IMR-90 (cell line): ENCODE data around the gene APP. TPM values are rescaled to one million over a fixed set of nuclear protein-coding genes. Genes with fewer than 3 reads are reported as not detected.

Experiments used
- ATAC-seq: fragments of 200-7000 bp; cut with Tn5 transposase; 2 replicates; pipeline ENCODE4 v1.9.1; 2020; ENCODE audit warnings: low read depth, mild to moderate bottlenecking, moderate library complexity
- BruUV-seq: library from RNA; stranded (reverse); fragments of 400-500 nt; replicated peaks from 2 replicates; lab custom pipeline; 2021; lab: Mats Ljungman, UMichigan
- CTCF ChIA-PET: fragments of 300-600 bp; formaldehyde crosslinking; extraction: SDS; loops from one replicate; lab custom pipeline; 2021; ENCODE audit warnings: antibody characterized with exemption; lab: Yijun Ruan, JAX
- POLR2A ChIA-PET: fragments of 300-600 bp; sonication (Branson Sonifier 250); formaldehyde crosslinking; loops from one replicate; lab custom pipeline; 2022; ENCODE audit warnings: antibody characterized with exemption; ENCODE audit not compliant: unreplicated experiment; lab: Charles Lee
- DNase-seq: peaks from one replicate; pipeline ENCODE4 v3.0.0; 2013
- H2AFZ ChIP-seq: replicated peaks from 2 replicates; pipeline ENCODE3; 2013; ENCODE audit warnings: low read length, mild to moderate bottlenecking; ENCODE audit not compliant: poor library complexity
- H2AK5ac ChIP-seq: 2 replicates; pipeline ENCODE4 v1.6.1; 2013; ENCODE audit warnings: low read depth, low read length, inconsistent platforms
- H2AK9ac ChIP-seq: replicated peaks from 2 replicates; pipeline ENCODE3; 2013; ENCODE audit warnings: mild to moderate bottlenecking, low read depth, low read length, moderate library complexity; ENCODE audit not compliant: poor library complexity
- H2BK120ac ChIP-seq: 2 replicates; pipeline ENCODE4 v1.6.1; 2013; ENCODE audit warnings: low read depth, low read length, inconsistent platforms
- H2BK15ac ChIP-seq: 3 replicates; pipeline ENCODE4 v1.6.1; 2013; ENCODE audit warnings: low read depth, low read length, inconsistent platforms
- H2BK20ac ChIP-seq: 2 replicates; pipeline ENCODE4 v1.6.1; 2013; ENCODE audit warnings: low read depth, mild to moderate bottlenecking, inconsistent platforms, low read length, moderate library complexity
- H2BK5ac ChIP-seq: 2 replicates; pipeline ENCODE4 v1.6.1; 2013; ENCODE audit warnings: mild to moderate bottlenecking, low read depth, low read length, inconsistent platforms; ENCODE audit not compliant: poor library complexity, severe bottlenecking
- H3K14ac ChIP-seq: replicated peaks from 2 replicates; pipeline ENCODE4 v1.6.1; 2013; ENCODE audit warnings: low read depth, low read length, inconsistent platforms
- H3K18ac ChIP-seq: 2 replicates; pipeline ENCODE4 v1.6.1; 2013; ENCODE audit warnings: low read depth, low read length, control low read depth
- H3K23ac ChIP-seq: 2 replicates; pipeline ENCODE4 v1.6.1; 2013; ENCODE audit warnings: low read depth, low read length, inconsistent platforms
- H3K27ac ChIP-seq: 2 replicates; pipeline ENCODE4 v1.5.1; 2013; ENCODE audit warnings: mild to moderate bottlenecking, control low read depth, low read length; ENCODE audit not compliant: insufficient read depth
- H3K27me3 ChIP-seq: 2 replicates; pipeline ENCODE4 v1.6.1; 2013; ENCODE audit warnings: low read length; ENCODE audit not compliant: control insufficient read depth, insufficient read depth
- H3K36me3 ChIP-seq: 2 replicates; pipeline ENCODE4 v1.6.1; 2013; ENCODE audit warnings: low read length, mixed read lengths; ENCODE audit not compliant: control insufficient read depth, insufficient read depth
- H3K4ac ChIP-seq: 2 replicates; pipeline ENCODE4 v1.6.1; 2013; ENCODE audit warnings: low read depth, low read length, inconsistent platforms
- H3K4me1 ChIP-seq: 2 replicates; pipeline ENCODE4 v1.6.1; 2013; ENCODE audit warnings: low read length, mixed read lengths; ENCODE audit not compliant: control insufficient read depth, insufficient read depth
- H3K4me2 ChIP-seq: 2 replicates; pipeline ENCODE4 v1.6.1; 2013; ENCODE audit warnings: low read depth, mild to moderate bottlenecking, control low read depth, low read length, moderate library complexity
- H3K4me3 ChIP-seq: 2 replicates; pipeline ENCODE4 v1.5.1; 2013; ENCODE audit warnings: low read depth, mild to moderate bottlenecking, control low read depth, low read length, moderate library complexity; ENCODE audit not compliant: insufficient read depth
- H3K56ac ChIP-seq: 2 replicates; pipeline ENCODE4 v1.6.1; 2013; ENCODE audit warnings: low read length, inconsistent platforms; ENCODE audit not compliant: insufficient read depth; ENCODE audit errors: extremely low read depth
- H3K79me1 ChIP-seq, 2 experiments: 2 replicates each; pipeline ENCODE4 v1.6.1; 2013; ENCODE audit warnings: low read length in 2 of 2, inconsistent platforms in 1 of 2, low read depth in 1 of 2
- H3K9ac ChIP-seq: 2 replicates; pipeline ENCODE4 v1.6.1; 2013; ENCODE audit warnings: low read depth, low read length, control low read depth
- H3K9me1 ChIP-seq: 2 replicates; pipeline ENCODE4 v1.6.1; 2013; ENCODE audit warnings: low read length, inconsistent platforms; ENCODE audit not compliant: insufficient read depth
- H3K9me3 ChIP-seq: 2 replicates; pipeline ENCODE4 v1.6.1; 2013; ENCODE audit warnings: low read length; ENCODE audit not compliant: control insufficient read depth, insufficient read depth
- H4K20me1 ChIP-seq: 2 replicates; pipeline ENCODE4 v1.6.1; 2013; ENCODE audit warnings: low read length, inconsistent platforms; ENCODE audit not compliant: insufficient read depth
- H4K5ac ChIP-seq: 2 replicates; pipeline ENCODE4 v1.6.1; 2013; ENCODE audit warnings: mild to moderate bottlenecking, low read depth, low read length, control low read depth
- H4K8ac ChIP-seq, 2 experiments: 2 replicates each; pipeline ENCODE4 v1.6.1; 2013; ENCODE audit warnings: low read depth in 2 of 2, low read length in 2 of 2, control low read depth in 1 of 2, inconsistent platforms in 1 of 2
- H4K91ac ChIP-seq: 2 replicates; pipeline ENCODE4 v1.6.1; 2013; ENCODE audit warnings: low read depth, low read length, inconsistent platforms; ENCODE audit not compliant: insufficient read depth
- BHLHE40 ChIP-seq: fragments of 150-350 bp; IDR thresholded peaks from 2 replicates; pipeline ENCODE4 v1.6.1; 2016; ENCODE audit warnings: mild to moderate bottlenecking, low read depth, low read length
- CEBPB ChIP-seq: IDR thresholded peaks from 2 replicates; pipeline ENCODE4 v1.6.1; 2012; ENCODE audit warnings: low read depth, low read length, improper control_type of control experiment
- CHD1 ChIP-seq: IDR thresholded peaks from 2 replicates; pipeline ENCODE4 v1.6.1; 2012; ENCODE audit warnings: low read depth, low read length, improper control_type of control experiment
- FOS ChIP-seq: fragments of 150-350 bp; IDR thresholded peaks from 2 replicates; pipeline ENCODE4 v1.6.1; 2016; ENCODE audit warnings: low read depth, low read length
- MAFK ChIP-seq: IDR thresholded peaks from 2 replicates; pipeline ENCODE4 v1.6.1; 2012; ENCODE audit warnings: low read depth, low read length, improper control_type of control experiment
- MAZ ChIP-seq: IDR thresholded peaks from 2 replicates; pipeline ENCODE4 v1.6.1; 2012; ENCODE audit warnings: low read depth, mild to moderate bottlenecking, low read length, improper control_type of control experiment, moderate library complexity, borderline replicate concordance
- MXI1 ChIP-seq: IDR thresholded peaks from 2 replicates; pipeline ENCODE4 v1.6.1; 2012; ENCODE audit warnings: low read depth, mild to moderate bottlenecking, low read length, moderate library complexity, borderline replicate concordance
- NFE2L2 ChIP-seq: fragments of 150-350 bp; IDR thresholded peaks from 2 replicates; pipeline ENCODE4 v1.6.1; 2016; ENCODE audit warnings: low read depth, mild to moderate bottlenecking, low read length
- POLR2A ChIP-seq: IDR thresholded peaks from 2 replicates; pipeline ENCODE4 v1.6.1; 2012; ENCODE audit warnings: mild to moderate bottlenecking, low read depth, low read length
- RAD21 ChIP-seq: IDR thresholded peaks from 2 replicates; pipeline ENCODE4 v1.6.1; 2012; ENCODE audit warnings: low read length, improper control_type of control experiment
- RCOR1 ChIP-seq: IDR thresholded peaks from 2 replicates; pipeline ENCODE4 v1.6.1; 2012; ENCODE audit warnings: mild to moderate bottlenecking, low read length, improper control_type of control experiment; ENCODE audit not compliant: insufficient replicate concordance
- RFX5 ChIP-seq: IDR thresholded peaks from 2 replicates; pipeline ENCODE4 v1.8.0; 2012; ENCODE audit warnings: low read depth, mild to moderate bottlenecking, low read length, moderate library complexity
- SMC3 ChIP-seq: fragments of 150-350 bp; IDR thresholded peaks from 2 replicates; pipeline ENCODE4 v1.6.1; 2016; ENCODE audit warnings: low read depth, mild to moderate bottlenecking, antibody characterized with exemption, low read length, moderate library complexity
- WGBS, 2 experiments: methylation state at CpG; one replicate each; pipeline versions ENCODE4 v1.1.5 to v1.1.7; 2013; ENCODE audit warnings: missing lambda C conversion rate in 2 of 2; ENCODE audit not compliant: insufficient read length in 1 of 2; ENCODE audit errors: extremely low coverage in 2 of 2; 5-methylcytosine and 5-hydroxymethylcytosine counted together
- dilution Hi-C: fragments of 300-500 bp; cut with HindIII; formaldehyde crosslinking; loops from one replicate; pipeline ENCODE4 v1.14.3; 2018; ENCODE audit warnings: low sequenced_read_pairs; ENCODE audit not compliant: unreplicated experiment
- in situ Hi-C: fragments of 300-500 bp; cut with MboI; formaldehyde crosslinking; loops from 3 replicates; pipeline ENCODE4 v1.14.3; 2019; ENCODE audit warnings: low sequenced_read_pairs, inconsistent platforms, mixed read lengths
- intact Hi-C: fragments of 100-400 bp; cut with micrococcal nuclease; formaldehyde crosslinking; loops from 2 replicates; pipeline ENCODE4 v1.10.0; 2022
- polyA plus RNA-seq, 3 experiments: library from polyadenylated mRNA; depleted of rRNA; stranded (reverse); fragments of >200 nt; gene quantifications; 2 replicates each; pipeline ENCODE4 v1.2.3, GENCODE V29; 2012; ENCODE audit warnings: low replicate concordance in 1 of 3
- total RNA-seq: library from RNA; depleted of rRNA; stranded (reverse); fragments of >200 nt; gene quantifications from 2 replicates; pipeline ENCODE4 v1.2.3, GENCODE V29; 2012
- TF ChIP-seq, protein P1 (sequence below): fragments of 150-350 bp; IDR thresholded peaks from 2 replicates; pipeline ENCODE4 v1.6.1; 2017; ENCODE audit warnings: mild to moderate bottlenecking, antibody characterized with exemption, low read length, low read depth
- TF ChIP-seq, protein P2 (sequence below): conservative IDR thresholded peaks from 2 replicates; pipeline ENCODE4 v1.5.1; 2012; ENCODE audit warnings: mild to moderate bottlenecking, low read depth, low read length, improper control_type of control experiment
- TF ChIP-seq, protein P3 (sequence below): fragments of 150-350 bp; IDR thresholded peaks from 2 replicates; pipeline ENCODE4 v1.6.1; 2016; ENCODE audit warnings: low read depth, mild to moderate bottlenecking, low read length, moderate library complexity, borderline replicate concordance

The APP gene
- total and polyA plus RNA-seq, 2 of the 4 experiments (the other 2 are of a cell fraction), result 191 to 530 TPM

DNA sequence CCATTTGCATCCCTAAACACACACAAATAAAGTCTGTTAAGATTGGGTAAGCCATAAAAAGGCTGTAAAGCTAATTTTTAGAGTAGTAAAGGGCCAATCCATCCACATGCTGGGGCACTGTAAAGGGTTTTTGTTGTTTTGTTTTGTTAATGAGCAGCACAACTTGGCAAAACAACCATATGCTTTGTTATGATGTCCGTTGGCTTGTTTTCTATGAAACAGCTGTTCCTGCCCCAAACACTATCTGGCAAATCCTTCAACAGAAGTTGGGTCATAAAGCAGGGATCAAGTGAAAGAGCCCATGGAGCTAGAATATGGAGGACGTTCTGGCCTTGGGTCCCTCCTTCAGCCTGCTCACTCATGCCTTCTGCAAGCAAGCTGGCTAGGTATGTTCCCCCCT lies 183.6 kb downstream of the APP start:
- Histone ChIP-seq H3K36me3 (peaks cover 8% of the 10 kb centered on the region), H2AK5ac (no peak overlapping the region), H3K27ac (no peak overlapping the region), H4K20me1 (no peaks in the 10 kb centered on the region), H3K4me1 (peaks cover 2% of the 10 kb centered on the region; the same call in 1 of the 2 replicates), H4K5ac (no peak overlapping the region), H2AFZ (no peak overlapping the region), H3K27me3 (no peaks in the 10 kb centered on the region), H3K56ac (no peak overlapping the region), H2BK120ac (no peak overlapping the region), H4K91ac (no peak overlapping the region), H3K23ac (no peak overlapping the region), H4K8ac (no peak overlapping the region), H3K79me1 (peaks cover 0 to 5% of the 10 kb centered on the region in 2 experiments; a peak in 2 of 4 replicates), H2BK15ac (no peak overlapping the region), H3K9ac (no peak overlapping the region), H3K14ac (no peak overlapping the region), H2BK20ac (no peak overlapping the region), H3K4me2 (no peak overlapping the region), H2AK9ac (no peak overlapping the region), H3K18ac (no peak overlapping the region), H3K4me3 (no peak overlapping the region), H2BK5ac (no peak overlapping the region), H3K9me1 (no peaks in the 10 kb centered on the region), H3K4ac (no peak overlapping the region), H3K9me3 (no peaks in the 10 kb centered on the region)
- no TSS peak for BruUV-seq
- DNase-seq, result no peak
- dilution Hi-C loops, result no loop called here
- POLR2A ChIA-PET, result no interaction called here
- no CpG with 5 or more reads among the region's 2 CpGs for WGBS, 2 experiments
- CTCF ChIA-PET, result no interaction called here
- intact Hi-C loops, result no loop called here
- no peak for TF ChIP-seq RAD21
- no peak for TF ChIP-seq CHD1
- TF ChIP-seq MAZ, result no peak
- TF ChIP-seq, protein P1, sequence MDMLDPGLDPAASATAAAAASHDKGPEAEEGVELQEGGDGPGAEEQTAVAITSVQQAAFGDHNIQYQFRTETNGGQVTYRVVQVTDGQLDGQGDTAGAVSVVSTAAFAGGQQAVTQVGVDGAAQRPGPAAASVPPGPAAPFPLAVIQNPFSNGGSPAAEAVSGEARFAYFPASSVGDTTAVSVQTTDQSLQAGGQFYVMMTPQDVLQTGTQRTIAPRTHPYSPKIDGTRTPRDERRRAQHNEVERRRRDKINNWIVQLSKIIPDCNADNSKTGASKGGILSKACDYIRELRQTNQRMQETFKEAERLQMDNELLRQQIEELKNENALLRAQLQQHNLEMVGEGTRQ, result no peak
- TF ChIP-seq RCOR1, result no peak
- no peak for TF ChIP-seq FOS
- TF ChIP-seq POLR2A, result no peak
- no peak for TF ChIP-seq MXI1
- TF ChIP-seq CEBPB, result no peak
- TF ChIP-seq, protein P2, sequence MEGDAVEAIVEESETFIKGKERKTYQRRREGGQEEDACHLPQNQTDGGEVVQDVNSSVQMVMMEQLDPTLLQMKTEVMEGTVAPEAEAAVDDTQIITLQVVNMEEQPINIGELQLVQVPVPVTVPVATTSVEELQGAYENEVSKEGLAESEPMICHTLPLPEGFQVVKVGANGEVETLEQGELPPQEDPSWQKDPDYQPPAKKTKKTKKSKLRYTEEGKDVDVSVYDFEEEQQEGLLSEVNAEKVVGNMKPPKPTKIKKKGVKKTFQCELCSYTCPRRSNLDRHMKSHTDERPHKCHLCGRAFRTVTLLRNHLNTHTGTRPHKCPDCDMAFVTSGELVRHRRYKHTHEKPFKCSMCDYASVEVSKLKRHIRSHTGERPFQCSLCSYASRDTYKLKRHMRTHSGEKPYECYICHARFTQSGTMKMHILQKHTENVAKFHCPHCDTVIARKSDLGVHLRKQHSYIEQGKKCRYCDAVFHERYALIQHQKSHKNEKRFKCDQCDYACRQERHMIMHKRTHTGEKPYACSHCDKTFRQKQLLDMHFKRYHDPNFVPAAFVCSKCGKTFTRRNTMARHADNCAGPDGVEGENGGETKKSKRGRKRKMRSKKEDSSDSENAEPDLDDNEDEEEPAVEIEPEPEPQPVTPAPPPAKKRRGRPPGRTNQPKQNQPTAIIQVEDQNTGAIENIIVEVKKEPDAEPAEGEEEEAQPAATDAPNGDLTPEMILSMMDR, result no peak
- TF ChIP-seq SMC3, result no peak
- TF ChIP-seq BHLHE40, result no peak
- TF ChIP-seq MAFK, result no peak
- TF ChIP-seq NFE2L2, result no peak
- no peak for TF ChIP-seq RFX5
- TF ChIP-seq, protein P3, sequence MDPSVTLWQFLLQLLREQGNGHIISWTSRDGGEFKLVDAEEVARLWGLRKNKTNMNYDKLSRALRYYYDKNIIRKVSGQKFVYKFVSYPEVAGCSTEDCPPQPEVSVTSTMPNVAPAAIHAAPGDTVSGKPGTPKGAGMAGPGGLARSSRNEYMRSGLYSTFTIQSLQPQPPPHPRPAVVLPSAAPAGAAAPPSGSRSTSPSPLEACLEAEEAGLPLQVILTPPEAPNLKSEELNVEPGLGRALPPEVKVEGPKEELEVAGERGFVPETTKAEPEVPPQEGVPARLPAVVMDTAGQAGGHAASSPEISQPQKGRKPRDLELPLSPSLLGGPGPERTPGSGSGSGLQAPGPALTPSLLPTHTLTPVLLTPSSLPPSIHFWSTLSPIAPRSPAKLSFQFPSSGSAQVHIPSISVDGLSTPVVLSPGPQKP, result no peak
- no peak for ATAC-seq
- in situ Hi-C loops, result no loop called here
